GM18507 (cell line): ENCODE measurements around the gene PXDN.

Experiments used
- DNase-seq: peaks from one replicate; pipeline ENCODE4 v3.0.0; 2011; ENCODE audit warnings: low read depth; ENCODE audit not compliant: insufficient read length; ENCODE audit errors: extremely low spot score
- FAIRE-seq: peaks from 2 replicates; lab custom pipeline; 2011; peaks lifted over from hg19 to GRCh38; lab: Jason Lieb, UNC

The PXDN gene

GRCh38 chr2:1660656-1661640 is 83.4 kb downstream of the PXDN start:
- FAIRE-seq: no peak

DNA sequence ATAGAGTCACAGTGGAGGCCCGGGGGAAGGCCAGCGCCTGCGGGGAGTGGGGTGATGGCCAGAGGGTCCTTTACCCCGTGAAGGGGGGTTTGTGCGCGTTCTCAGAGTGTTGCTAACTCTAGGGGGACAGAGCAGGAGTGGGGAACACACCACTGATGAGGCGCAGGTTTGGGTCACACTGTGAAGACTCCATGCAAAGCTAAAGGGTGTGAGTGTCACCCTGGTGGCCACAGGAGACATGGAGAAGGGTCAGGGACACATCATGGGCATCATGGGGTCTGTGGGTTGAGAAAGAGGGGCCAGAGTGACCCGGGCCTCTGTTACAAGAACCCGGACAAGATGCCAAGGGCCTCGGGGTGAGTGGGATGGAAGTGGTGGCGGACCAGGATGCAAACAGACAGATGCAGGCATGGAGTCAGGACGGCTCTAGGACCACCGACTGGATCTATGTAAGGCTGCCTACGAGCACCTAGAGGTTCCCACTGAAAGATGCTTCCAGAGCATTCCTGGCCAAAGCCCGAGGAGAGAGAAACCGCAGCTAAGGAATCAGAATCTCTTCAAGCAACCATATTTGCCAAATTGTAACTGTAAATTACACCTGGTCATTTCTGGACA is 84.3 kb downstream of the PXDN start:
- FAIRE-seq (no peak), DNase-seq (no peak)

More at GRCh38 chr2:1660656-1661640, 83.4 kb downstream of the PXDN start:
- DNase-seq: no peak

GRCh38 chr2:1658394-1659151 is 85.7 kb downstream of the PXDN start:
- no peak for FAIRE-seq
- DNase-seq: no peak

DNA sequence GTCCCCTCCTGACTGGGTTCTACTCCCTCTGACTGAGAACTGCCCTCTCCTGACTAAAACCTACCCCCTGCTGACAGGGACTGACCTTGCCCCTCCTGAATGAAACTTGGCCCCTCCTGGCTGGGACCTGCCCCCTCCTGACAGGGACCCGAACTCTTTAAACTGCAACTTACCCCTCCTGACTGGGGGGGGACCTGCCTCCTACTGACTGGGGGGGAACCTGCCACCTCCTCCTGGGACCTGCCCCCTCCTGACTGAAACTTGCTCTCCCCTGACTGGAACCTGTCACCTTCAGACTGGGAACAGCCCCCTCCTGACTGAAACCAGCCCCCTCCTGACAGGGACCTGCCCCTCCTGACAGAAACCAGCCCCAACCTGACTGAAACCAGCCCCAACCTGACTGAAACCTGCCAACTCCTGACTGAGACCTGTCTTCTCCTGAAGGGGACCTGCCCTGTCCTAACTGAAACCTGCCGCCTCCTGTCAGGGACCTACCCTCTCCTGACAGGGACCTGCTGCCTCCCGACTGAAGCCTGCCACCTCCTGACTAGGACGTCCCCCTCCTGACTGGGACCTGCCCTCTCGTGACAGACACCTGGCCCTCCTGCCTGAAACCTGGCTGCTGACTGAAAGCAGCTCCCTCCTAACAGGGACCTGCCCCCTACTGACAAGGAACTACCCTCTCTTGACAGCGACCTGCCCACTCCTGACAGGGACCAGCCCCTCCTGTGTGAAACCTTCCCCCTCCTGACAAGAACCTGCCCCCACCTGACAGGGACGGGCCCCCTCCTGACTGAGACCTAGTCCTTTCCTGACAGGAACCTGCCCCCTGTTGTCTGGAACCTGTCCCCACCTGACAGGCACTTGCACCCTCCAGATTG is 87.1 kb downstream of the PXDN start:
- no peak for FAIRE-seq
- no peak for DNase-seq

- DNase-seq: no peak
- no peak for FAIRE-seq
Measured at GRCh38 chr2:1656326-1656960, 87.9 kb downstream of the PXDN start.

DNA sequence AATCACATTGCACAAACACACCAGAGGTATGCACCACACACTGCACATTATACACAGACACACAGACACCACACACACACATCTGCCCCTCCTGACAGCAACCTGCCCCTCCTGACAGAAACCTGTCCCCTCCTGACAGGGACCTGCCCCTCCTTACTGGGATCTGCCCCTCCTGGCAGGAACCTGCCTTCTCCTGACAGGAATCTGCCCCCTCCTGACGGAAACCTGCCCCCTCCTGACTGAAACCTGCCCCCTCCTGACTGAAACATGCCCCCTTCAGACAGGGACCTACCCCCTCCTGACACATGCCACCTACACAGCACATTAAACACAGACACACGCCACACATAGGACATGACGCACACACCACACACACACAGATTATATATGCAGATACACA is 88.9 kb downstream of the PXDN start:
- FAIRE-seq (no peak), DNase-seq (no peak)

GRCh38 chr2:1654696-1655374 is 89.5 kb downstream of the PXDN start:
- FAIRE-seq (no peak), DNase-seq (no peak)

DNA sequence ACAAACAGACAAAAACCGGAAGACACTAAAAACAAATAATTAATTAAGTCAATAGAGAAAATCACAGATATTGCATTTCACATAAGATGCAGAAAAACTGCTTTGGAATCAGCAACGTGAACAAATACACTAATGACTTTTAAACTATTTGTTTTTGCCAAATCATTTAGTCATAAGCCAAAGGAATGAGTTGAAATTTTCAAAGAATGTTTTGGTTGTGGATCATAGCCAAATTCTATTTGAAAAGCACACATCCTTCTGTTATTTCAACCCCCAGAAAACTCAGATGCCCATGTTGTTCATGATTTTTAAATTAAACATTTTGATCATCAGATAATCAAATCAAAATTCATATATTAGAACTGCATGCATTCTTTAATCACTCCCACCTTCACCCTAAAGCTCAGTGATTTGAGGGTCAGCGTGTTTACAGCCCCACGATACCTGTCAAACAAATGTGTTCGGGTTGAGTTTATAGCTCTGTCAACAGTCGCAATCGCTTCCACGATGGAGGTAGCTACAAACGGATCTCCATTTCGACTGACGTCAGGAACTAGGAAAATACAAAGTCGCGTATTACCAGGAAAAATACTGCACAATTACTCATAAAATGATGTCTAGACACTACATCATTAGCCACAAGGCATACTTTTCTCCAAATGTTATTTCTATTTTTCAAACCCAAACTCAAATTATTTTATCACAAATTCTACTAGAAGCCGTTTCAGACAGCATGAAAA is 90.2 kb downstream of the PXDN start:
- DNase-seq (no peak), FAIRE-seq (no peak)

DNA sequence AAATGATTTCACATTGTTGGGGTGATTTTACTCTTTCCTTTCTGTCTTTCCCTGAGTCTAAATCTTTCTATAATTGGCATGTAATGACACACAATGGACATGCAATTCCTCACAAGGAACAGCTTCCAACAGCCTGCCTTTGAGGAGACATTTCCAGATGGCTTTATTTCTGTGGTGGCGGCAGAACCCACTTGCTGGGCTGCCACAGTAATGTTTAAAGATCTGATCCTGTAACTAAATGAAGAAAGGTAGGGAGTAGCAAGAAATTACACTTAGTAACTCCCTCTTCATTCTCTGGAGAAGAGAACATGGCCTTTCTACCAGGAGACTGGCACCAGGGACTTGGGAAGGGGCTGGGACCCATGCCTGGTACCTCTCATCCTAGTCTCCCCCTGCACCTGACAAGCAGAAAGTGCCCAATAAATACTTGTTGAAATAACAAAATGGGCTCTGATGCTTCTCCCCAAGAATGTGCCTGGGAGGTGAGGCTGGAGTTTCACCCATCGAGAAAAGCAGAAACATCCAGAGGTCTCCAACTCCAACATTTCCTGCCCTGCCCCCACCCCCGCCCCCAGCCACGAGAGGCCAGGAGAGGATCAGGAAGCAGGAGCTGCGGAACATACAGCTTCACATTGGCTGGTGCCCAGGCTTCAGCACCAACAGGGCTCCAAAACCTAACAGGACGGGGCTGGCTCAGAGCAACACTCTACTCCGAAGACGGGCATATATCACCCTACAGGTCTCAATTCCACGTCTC is 92.1 kb downstream of the PXDN start:
- DNase-seq (no peak), FAIRE-seq (no peak)

- no peak for FAIRE-seq
- no peak for DNase-seq
Measured at GRCh38 chr2:1651121-1652033, 92.9 kb downstream of the PXDN start.

DNA sequence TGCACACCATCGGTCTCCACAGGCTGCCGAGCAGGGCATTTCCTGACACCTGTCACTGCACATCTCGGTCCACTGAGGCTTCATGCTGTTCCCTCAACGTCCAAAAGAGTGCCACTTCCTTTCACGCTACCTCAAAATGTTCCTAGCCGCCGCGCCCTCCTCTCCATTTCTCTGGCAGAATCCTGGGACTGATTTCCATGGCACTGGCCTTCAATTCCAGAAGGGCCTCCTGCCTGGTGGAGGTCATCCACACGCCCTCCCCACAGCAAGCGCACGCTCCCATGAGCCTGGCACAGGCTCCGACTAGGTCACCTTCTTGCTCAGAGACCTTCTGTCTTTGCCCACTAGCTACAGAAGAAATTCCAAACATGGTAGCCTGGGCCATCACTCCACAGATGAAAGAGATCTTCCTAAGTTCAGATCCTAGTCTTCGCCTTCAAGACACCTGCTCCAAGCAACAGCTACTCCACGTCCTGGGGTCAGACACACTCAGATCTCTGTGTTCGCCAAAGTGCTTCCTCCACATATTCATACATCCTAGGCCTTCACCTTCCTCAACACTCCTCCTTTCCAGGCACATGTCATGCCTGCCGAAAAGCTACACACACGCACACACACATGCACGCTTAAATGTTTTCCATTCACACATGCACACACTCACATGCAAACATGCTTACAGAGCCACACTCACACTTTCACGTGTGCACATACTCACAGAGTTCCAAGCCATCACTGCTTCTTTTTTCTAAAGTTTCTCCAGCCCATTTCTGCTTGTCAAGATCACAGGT is 94.0 kb downstream of the PXDN start:
- FAIRE-seq: no peak
- DNase-seq: no peak

GRCh38 chr2:1649103-1650084 is 94.9 kb downstream of the PXDN start:
- FAIRE-seq (no peak), DNase-seq (no peak)

- DNase-seq: no peak
- FAIRE-seq: no peak
Measured at GRCh38 chr2:1648241-1649102, 95.8 kb downstream of the PXDN start.
